Caco-2 (cell line): ENCODE data around the gene MED19. TPM values are rescaled to one million over a fixed set of nuclear protein-coding genes. Genes with fewer than 3 reads are reported as not detected.

Source experiments
- BruUV-seq: library from RNA; stranded (reverse); fragments of 400-500 nt; replicated peaks from 2 replicates; lab custom pipeline; 2021; lab: Mats Ljungman, UMichigan
- CTCF ChIA-PET: fragments of 300-600 bp; sonication (Branson Sonifier 250); formaldehyde crosslinking; loops from one replicate; lab custom pipeline; 2022; ENCODE audit warnings: antibody characterized with exemption; lab: Charles Lee
- POLR2A ChIA-PET: fragments of 300-600 bp; sonication (Branson Sonifier 250); formaldehyde crosslinking; loops from one replicate; lab custom pipeline; 2022; ENCODE audit warnings: antibody characterized with exemption; lab: Charles Lee
- DNase-seq, 2 experiments: peaks; one replicate each; pipeline versions ENCODE4 v3.0.0 to v3.0.0-alpha.2; 2020 to 2022
- H3K27me3 ChIP-seq: replicated peaks from 2 replicates; pipeline ENCODE4 v1.6.0; 2011; ENCODE audit warnings: low read length; ENCODE audit not compliant: control insufficient read depth, insufficient read depth
- H3K36me3 ChIP-seq: 2 replicates; pipeline ENCODE4 v1.5.1; 2011; ENCODE audit warnings: low read length; ENCODE audit not compliant: control insufficient read depth, insufficient read depth
- H3K4me1 ChIP-seq: fragments of 250-450 bp; sonication (Bioruptor Pico); 2 replicates; pipeline ENCODE4 v1.5.1; 2020; ENCODE audit warnings: mild to moderate bottlenecking
- H3K4me3 ChIP-seq: 2 replicates; pipeline ENCODE4 v1.5.1; 2011; ENCODE audit warnings: low read depth, mild to moderate bottlenecking, control low read depth, low read length
- H3K9me3 ChIP-seq: fragments of 250-450 bp; sonication (Bioruptor Pico); 2 replicates; pipeline ENCODE4 v1.5.1; 2020; ENCODE audit warnings: mild to moderate bottlenecking, moderate library complexity
- H3K27ac Mint-ChIP-seq: one replicate; pipeline ENCODE4 v1.8.0; 2022; ENCODE audit warnings: mixed read lengths; ENCODE audit not compliant: unreplicated experiment
- H3K27me3 Mint-ChIP-seq: one replicate; pipeline ENCODE4 v1.8.0; 2022; ENCODE audit warnings: mixed read lengths; ENCODE audit not compliant: insufficient read depth, unreplicated experiment
- H3K36me3 Mint-ChIP-seq: one replicate; pipeline ENCODE4 v1.8.0; 2022; ENCODE audit warnings: mild to moderate bottlenecking, mixed read lengths; ENCODE audit not compliant: insufficient read depth, unreplicated experiment
- H3K4me1 Mint-ChIP-seq: one replicate; pipeline ENCODE4 v1.8.0; 2022; ENCODE audit warnings: low read depth, mixed read lengths; ENCODE audit not compliant: unreplicated experiment
- H3K4me3 Mint-ChIP-seq: one replicate; pipeline ENCODE4 v1.8.0; 2022; ENCODE audit warnings: mild to moderate bottlenecking, moderate library complexity, mixed read lengths; ENCODE audit not compliant: unreplicated experiment
- H3K9me3 Mint-ChIP-seq: one replicate; pipeline ENCODE4 v1.8.0; 2022; ENCODE audit warnings: mixed read lengths; ENCODE audit not compliant: unreplicated experiment
- intact Hi-C: fragments of 100-400 bp; cut with micrococcal nuclease; formaldehyde crosslinking; loops from one replicate; pipeline ENCODE4 v1.10.0; 2022; ENCODE audit not compliant: unreplicated experiment
- total RNA-seq: library from RNA; stranded (reverse); gene quantifications from 2 replicates; pipeline ENCODE4 v1.2.3, GENCODE V29; 2022
- TF ChIP-seq, protein P1 (sequence below), 2 experiments: fragments of 200-600 bp in 1 of 2; IDR thresholded peaks; 1 replicate in 1 of 2; 2 replicates in 1 of 2; pipeline versions ENCODE4 v1.5.1 to v1.8.0; 2011 to 2022; ENCODE audit warnings: antibody characterized with exemption in 1 of 2, control low read depth in 1 of 2, inconsistent platforms in 1 of 2, low read depth in 1 of 2, low read length in 1 of 2, mild to moderate bottlenecking in 1 of 2, moderate library complexity in 1 of 2; ENCODE audit not compliant: insufficient read depth in 1 of 2, severe bottlenecking in 1 of 2, unreplicated experiment in 1 of 2

MED19 gene
- total RNA-seq, 1 experiment from 2014 or later = 29.7 TPM

- no peak overlapping the region for H3K4me3 Mint-ChIP-seq
- Histone ChIP-seq H3K9me3 (no peaks in the 10 kb centered on the region), H3K4me3 (no peak overlapping the region), H3K36me3 (peaks cover 2% of the 10 kb centered on the region), H3K4me1 (peaks cover 6% of the 10 kb centered on the region; the same call in 1 of the 2 replicates), H3K27me3 (no peaks in the 10 kb centered on the region)
- no peak for DNase-seq
- POLR2A ChIA-PET = no interaction called here
- TF ChIP-seq, protein P1, sequence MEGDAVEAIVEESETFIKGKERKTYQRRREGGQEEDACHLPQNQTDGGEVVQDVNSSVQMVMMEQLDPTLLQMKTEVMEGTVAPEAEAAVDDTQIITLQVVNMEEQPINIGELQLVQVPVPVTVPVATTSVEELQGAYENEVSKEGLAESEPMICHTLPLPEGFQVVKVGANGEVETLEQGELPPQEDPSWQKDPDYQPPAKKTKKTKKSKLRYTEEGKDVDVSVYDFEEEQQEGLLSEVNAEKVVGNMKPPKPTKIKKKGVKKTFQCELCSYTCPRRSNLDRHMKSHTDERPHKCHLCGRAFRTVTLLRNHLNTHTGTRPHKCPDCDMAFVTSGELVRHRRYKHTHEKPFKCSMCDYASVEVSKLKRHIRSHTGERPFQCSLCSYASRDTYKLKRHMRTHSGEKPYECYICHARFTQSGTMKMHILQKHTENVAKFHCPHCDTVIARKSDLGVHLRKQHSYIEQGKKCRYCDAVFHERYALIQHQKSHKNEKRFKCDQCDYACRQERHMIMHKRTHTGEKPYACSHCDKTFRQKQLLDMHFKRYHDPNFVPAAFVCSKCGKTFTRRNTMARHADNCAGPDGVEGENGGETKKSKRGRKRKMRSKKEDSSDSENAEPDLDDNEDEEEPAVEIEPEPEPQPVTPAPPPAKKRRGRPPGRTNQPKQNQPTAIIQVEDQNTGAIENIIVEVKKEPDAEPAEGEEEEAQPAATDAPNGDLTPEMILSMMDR (IDR thresholded peaks at IDR 0.05; ENCODE audit: insufficient read depth in 1 of 2, low read depth in 1 of 2, low read length in 1 of 2, severe bottlenecking in 1 of 2, unreplicated experiment in 1 of 2) = no peak
- H3K9me3 Mint-ChIP-seq = no peaks in the 10 kb centered on the region
- H3K27me3 Mint-ChIP-seq = no peaks in the 10 kb centered on the region
- CTCF ChIA-PET = no interaction called here
- no peak overlapping the region for H3K27ac Mint-ChIP-seq
- intact Hi-C loops = no loop called here
- H3K36me3 Mint-ChIP-seq = peaks cover 72% of the 10 kb centered on the region
- no peaks in the 10 kb centered on the region for H3K4me1 Mint-ChIP-seq
- BruUV-seq = no TSS peak
Observed at GRCh38 chr11:57680552-57680874, 31.5 kb downstream of the MED19 start.

DNA sequence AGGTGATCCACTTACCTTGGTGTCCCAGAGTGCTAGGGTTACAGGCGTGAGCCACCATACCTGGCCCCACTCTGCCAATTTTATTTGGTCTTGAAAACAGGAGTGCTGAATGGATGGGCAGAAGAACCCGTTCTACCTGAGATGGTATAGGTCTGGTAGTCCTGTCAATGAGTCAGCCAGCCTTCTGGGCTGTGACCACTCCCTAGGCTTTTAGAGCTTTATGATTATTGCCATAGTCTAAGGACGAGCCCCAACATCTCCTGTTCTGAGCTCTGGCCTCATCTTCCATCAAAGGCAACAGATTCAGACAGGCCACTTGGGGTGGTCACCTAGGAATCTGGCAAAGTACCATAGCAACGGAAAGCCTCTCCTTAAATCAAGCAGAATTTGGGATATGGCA is 32.6 kb downstream of the MED19 start:
- DNase-seq = no peak
- H3K27me3 ChIP-seq = no peaks in the 10 kb centered on the region
- POLR2A ChIA-PET = no interaction called here
- no peak overlapping the region for H3K4me3 ChIP-seq
- peaks cover 9% of the 10 kb centered on the region for H3K4me1 ChIP-seq
- no peaks in the 10 kb centered on the region for H3K9me3 Mint-ChIP-seq
- no peaks in the 10 kb centered on the region for H3K27me3 Mint-ChIP-seq
- BruUV-seq = no TSS peak
- H3K27ac Mint-ChIP-seq = no peak overlapping the region
- peaks cover 3% of the 10 kb centered on the region for H3K4me1 Mint-ChIP-seq
- H3K4me3 Mint-ChIP-seq = no peak overlapping the region
- no peaks in the 10 kb centered on the region for H3K9me3 ChIP-seq
- intact Hi-C loops = no loop called here
- H3K36me3 Mint-ChIP-seq = peaks cover 71% of the 10 kb centered on the region
- CTCF ChIA-PET = no interaction called here
- peaks cover 2% of the 10 kb centered on the region for H3K36me3 ChIP-seq
- TF ChIP-seq, protein P1 (IDR thresholded peaks at IDR 0.05; ENCODE audit: insufficient read depth in 1 of 2, low read depth in 1 of 2, low read length in 1 of 2, severe bottlenecking in 1 of 2, unreplicated experiment in 1 of 2) = no peak

DNA sequence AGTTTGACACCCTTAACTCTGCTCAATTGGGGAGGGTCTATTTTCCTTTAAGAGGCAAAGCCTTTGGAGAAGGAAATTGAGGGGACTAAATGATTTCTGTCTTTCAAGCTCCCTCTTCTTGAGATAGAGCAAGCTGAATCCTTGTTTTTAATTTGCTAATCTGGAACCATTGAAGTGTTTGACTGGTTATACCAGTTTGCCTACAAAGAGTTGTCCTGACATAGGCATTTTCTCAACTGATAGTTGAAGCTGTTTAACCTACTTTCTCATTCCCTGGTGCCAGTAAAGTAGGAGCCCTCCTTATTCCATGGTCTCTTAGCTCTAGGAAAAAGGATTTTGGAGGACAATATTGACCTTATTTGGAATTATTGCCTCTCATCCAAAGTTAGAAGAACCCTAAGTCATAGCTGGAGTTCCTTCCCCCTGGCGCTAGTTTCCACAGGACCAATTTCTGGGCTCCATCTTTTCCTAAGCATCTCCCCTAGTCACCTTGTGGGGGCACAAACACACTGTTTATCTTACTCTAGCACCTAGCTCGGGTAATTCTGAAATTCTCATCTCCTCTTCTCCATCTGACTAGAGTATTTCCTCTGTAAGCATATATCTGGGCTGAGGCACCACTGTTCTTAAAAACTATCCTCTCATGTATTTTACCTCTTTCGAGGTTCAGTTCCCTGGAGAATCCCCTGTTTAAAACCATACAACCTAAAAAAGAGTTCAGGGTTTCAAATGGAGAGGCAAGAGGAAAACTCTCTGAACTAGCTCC is 36.7 kb downstream of the MED19 start:
- no peak for DNase-seq
- peaks cover 9% of the 10 kb centered on the region for H3K4me1 ChIP-seq
- Mint-ChIP-seq H3K27ac (no peak overlapping the region), H3K4me1 (peaks cover 22% of the 10 kb centered on the region), H3K9me3 (no peaks in the 10 kb centered on the region), H3K27me3 (no peaks in the 10 kb centered on the region), H3K4me3 (no peak overlapping the region), H3K36me3 (peaks cover 65% of the 10 kb centered on the region)
- CTCF ChIA-PET = interaction anchor here (0.7 kb wide), 1 partner anchor 22 kb away, joined by 3 read pairs; no protein-coding TSS in a partner anchor
- peaks cover 2% of the 10 kb centered on the region for H3K36me3 ChIP-seq
- intact Hi-C loops = no loop called here
- no peak overlapping the region for H3K4me3 ChIP-seq
- no peaks in the 10 kb centered on the region for H3K9me3 ChIP-seq
- BruUV-seq = no TSS peak
- H3K27me3 ChIP-seq = no peaks in the 10 kb centered on the region
- TF ChIP-seq, protein P1 (IDR thresholded peaks at IDR 0.05; ENCODE audit: insufficient read depth in 1 of 2, low read depth in 1 of 2, low read length in 1 of 2, severe bottlenecking in 1 of 2, unreplicated experiment in 1 of 2) = no peak
- POLR2A ChIA-PET = interaction anchor here (1.7 kb wide), 1 partner anchor 37 kb away, joined by 9 read pairs; the partner anchor contains the start of genes MED19 and TMX2
